ENCODE results near the gene METAP1D.
"Not testable (repeated sequence)": the region's sequence is repeated elsewhere in the genome, so short reads cannot be mapped to it uniquely, and the experiment has no call there.

Gene METAP1D

GRCh38 chr2:171997031-171997430, 2.7 kb upstream of the METAP1D start:
- DNase-seq (ENCODE audit: low read depth in 2 of 2): not testable (repeated sequence)

DNA sequence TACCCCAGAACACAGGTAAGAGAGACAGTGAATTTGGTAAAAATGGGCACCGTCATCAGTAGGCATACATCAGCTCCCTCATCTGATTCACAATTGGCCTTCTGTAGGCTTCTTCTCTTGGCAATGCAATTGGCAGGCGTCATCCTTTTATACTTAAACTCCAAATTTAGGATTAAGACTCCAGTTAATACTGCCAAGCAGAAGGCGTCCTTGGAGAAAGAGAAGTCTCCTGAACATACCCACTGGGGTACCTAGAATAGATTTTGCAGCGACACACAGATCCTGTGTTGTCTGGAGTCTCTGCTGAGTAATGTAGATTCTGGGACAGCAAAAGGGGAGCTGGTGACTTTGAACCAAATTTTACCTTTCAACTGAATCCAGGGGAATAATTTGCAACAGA, 592 bp upstream of the METAP1D start:
- no peak for DNase-seq (ENCODE audit: low read depth in 2 of 2)

GRCh38 chr2:172000696-172001361, 1.1 kb downstream of the METAP1D start:
- DNase-seq (ENCODE audit: low read depth in 2 of 2): no peak

DNA sequence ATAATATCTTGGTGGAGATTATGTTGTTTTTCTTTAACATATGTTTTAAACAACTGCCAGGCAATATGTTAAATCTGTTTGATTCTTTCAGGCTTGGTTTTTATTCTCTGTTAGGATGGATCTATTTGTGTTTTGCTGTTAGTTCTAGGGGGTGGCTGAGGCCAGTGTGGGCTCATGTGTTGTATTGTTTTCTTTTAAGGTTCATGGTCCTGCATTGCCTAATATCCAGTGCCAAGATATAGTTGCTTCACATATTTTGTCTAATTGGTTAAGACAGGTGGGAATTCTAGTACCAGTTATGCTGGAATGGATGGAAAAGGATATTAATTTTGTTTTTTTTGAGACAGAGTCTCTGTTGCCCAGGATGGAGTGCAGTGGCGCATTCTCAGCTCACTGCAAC, 7.6 kb downstream of the METAP1D start:
- no peak for DNase-seq (ENCODE audit: low read depth in 2 of 2)

DNA sequence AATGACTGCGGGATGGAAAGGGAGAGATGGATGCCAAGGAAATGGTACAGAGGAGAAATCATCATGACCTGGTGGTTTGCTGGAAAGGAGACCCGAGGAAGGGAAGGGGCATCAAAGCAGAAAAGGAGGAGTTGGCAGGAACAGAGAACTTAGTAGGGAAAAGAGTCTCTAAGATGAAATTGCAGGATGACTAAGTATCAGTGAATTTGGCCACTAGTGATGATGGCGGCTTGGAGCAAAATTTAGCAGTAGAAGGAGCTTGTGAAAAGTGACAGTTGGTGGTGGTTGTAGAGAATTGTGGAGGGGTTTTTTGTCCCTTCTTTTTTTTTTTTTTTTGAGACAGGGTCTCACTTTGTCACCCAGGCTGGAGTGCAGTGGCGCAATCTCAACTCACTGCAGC, 10.1 kb downstream of the METAP1D start:
- DNase-seq (ENCODE audit: low read depth in 2 of 2): no peak

- no peak for DNase-seq (ENCODE audit: low read depth in 2 of 2)
Observed at GRCh38 chr2:172011812-172012575, 12.2 kb downstream of the METAP1D start.

DNA sequence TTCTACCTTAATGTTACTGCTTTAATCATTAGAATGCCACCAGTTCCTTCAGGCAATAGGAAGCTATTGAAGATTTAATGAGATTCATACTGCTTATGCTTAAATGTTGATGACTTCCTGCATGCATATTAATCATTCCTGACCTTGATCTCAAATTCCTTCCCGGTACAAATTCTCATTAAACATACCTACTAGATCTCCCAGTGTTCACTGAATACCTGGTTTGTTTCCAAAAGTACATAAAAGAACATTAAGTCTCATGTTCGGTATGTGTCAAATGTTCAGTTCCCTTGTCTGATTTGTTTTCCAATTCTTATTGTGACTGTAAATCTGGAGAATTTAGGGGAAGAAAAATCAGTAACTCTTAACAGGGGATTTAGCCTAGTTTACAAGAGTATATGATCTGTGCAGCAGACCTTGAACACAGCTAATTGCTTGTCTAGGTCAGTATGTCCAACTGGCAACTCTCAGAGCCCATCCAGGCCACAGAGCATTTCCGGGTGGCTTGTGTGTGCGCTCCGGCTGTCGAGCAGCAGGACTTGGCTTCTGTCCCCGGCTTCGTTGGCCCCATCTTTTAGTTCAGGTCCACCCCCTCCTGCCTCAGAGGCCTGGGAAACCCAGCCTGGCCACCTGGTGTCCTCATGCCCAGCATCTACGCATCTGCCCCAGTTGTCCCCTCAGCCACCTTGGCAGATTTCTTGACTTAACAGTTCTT, 13.1 kb downstream of the METAP1D start:
- DNase-seq (ENCODE audit: low read depth in 2 of 2): no peak

- DNase-seq (ENCODE audit: low read depth in 2 of 2): no peak
Observed at GRCh38 chr2:172013396-172013795, 13.6 kb downstream of the METAP1D start.

DNA sequence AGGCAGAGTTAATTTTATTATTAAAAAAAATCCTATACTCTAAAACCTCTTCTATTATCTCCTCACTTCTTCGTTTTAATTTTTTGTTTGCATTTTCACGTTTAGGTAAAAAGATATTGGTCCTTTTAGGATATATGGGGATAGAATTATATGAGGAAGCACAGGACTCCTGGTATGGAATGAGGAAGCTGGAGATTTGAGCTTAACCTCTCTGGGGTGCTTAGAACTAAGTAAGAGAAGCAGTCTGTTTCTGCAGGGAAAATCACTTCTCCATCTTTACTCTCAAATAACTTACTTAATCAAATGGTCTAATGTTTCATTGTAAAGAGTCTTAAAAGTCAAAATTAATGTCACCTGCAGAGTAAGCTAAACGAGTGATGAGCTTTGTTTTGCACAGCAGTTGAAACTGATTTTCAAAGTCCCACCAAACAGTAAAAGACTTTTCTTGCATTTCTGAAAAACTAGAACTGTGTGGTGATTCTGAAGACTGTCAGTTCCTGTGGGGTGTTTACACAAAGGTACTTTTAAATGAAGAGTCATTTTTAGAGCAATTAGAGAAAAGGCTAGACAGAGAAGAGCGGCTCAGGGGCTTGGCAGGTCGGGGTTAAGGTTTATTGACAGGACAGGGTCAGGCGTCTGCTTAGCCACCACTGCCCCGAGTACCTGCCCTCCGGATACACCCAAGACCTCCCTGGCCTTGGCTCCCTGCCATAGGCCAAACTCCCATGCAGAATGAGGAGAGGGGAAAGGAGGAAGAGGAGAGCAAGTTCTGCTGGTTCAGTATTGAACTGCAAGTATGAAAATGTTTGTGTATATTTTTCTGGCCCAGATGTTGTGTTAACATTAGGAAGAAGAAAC, 21.6 kb downstream of the METAP1D start:
- DNase-seq (ENCODE audit: low read depth in 2 of 2): no peak

DNA sequence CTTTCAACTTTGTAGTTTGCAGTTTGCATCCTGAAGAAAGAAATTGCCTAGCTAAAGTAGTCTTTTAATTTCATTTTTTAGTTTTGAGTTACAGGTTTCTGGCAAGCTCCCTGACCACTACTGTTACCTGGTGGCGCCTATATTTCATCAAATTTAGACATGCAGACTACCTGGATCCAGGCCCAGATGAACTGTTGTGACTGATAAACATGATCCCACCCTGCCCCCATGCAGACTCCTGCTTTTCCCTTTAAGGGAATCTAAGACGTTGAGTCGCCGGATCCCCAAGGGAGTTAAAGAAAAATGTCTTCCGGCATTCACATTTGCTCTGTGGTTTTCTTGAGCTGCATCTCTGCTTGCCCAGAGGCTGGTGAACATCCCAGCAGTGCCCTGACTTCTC, 22.2 kb downstream of the METAP1D start:
- DNase-seq (ENCODE audit: low read depth in 2 of 2): no peak

- no peak for DNase-seq (ENCODE audit: low read depth in 2 of 2)
Observed at GRCh38 chr2:172031536-172031935, 31.8 kb downstream of the METAP1D start.

DNA sequence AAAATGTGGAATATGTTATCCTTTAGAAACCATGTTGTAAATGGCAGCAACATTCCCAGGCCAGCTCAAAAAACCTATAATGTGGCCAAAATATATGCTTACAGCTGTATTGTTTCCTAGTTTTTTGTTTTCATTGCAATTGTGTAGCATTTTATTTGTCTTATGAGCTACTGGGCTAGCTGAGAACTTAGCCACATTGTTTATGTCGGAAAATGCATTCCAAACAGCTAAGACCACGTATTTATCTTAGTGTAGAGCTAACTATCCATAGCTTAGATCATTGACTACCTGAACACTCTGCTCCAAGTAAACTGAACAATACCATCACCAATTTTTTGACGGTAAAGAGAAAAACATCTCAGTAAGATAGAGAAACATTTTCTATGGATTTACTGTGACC, 38.4 kb downstream of the METAP1D start:
- DNase-seq (ENCODE audit: low read depth in 2 of 2): no peak

DNA sequence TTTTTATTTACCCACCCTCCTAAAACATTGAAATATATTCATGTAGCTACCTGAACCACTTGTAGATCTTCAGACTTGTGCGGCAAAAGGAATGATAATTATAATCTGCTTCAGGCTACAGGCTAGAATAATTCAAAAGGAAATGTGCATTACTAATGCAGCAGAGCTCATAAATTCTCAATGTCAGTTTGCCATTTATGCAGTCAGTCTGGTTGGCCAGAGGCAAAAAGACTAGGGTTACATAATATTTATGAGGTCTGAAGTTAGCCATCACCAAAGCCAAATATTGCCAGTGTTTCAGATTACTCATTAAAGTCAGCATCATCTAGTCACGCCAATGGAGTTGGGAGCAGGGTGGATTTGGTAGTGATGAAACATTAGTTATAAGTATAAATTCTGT, 38.9 kb downstream of the METAP1D start:
- no peak for DNase-seq (ENCODE audit: low read depth in 2 of 2)

DNA sequence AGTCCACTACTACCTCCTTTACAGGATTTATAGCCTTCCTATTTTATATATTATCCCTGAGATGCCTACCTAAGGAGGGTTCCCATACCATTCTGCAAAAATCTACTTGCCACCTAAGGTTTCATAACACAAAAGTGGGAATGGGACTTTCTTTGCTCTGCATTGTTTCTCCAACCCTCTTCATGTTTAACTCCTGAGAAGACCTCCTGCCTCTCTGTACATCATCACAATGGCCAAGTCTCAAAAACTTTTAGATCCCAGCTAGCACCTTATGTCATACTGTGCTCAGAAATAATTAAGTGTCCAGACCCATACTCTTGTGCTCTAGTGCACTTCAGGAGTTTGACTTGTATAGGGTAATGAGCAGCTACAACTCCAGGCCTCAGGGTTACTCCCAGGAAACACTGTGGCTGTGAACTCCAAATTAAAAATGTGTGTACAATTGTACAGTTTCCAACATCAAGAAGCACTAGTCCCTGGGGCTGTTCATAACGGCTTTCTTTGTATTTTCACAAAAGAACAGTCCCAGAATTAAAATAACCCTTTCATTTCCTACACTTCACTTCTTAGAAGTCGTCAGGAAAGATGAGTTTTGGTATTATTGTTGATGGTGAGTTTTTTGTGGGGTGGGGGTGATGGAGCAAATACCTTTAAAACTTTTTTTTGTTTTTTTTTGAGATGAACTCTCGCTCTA, 39.4 kb downstream of the METAP1D start:
- DNase-seq (ENCODE audit: low read depth in 2 of 2): no peak

- no peak for DNase-seq (ENCODE audit: low read depth in 2 of 2)
Observed at GRCh38 chr2:172040311-172040710, 40.6 kb downstream of the METAP1D start.

DNA sequence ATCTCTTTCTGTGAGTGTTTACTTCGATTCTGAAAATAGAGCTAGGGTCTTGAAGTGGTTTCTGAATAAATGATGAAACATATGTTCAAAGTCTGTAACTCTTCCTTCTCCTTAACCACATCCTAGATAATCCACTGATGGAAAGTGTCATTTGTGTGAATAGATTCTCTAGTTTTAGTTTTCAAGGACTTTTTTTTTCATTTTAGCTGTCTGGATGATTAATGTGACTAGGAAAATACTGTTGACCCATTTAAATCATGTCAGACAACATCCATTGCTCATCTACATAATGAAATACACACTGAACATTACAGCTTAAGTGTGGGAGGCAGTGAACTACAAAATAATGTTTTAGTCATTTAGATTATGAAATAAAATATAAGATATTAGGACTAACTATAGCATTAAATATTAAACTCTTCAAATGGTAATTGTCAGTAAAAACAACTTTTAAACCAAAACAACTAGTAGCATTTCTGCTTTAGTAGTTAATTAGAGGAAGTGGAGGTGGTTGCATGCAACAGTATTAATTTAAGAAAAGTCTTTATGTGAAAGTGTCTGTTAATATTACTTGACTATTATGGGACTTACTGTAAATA, 46.4 kb downstream of the METAP1D start:
- DNase-seq (ENCODE audit: low read depth in 2 of 2): no peak

GRCh38 chr2:172046866-172047565, 47.3 kb downstream of the METAP1D start:
- DNase-seq (ENCODE audit: low read depth in 2 of 2): no peak

- DNase-seq (ENCODE audit: low read depth in 2 of 2): no peak
Observed at GRCh38 chr2:172047566-172048507, 48.1 kb downstream of the METAP1D start.
